GM18519 (cell line): Measurements from ENCODE around the gene SGO2.

Experiments used
- ATAC-seq: cut with Tn5 transposase; IDR thresholded peaks from one replicate; pipeline ENCODE4 v1.9.1; 2021; ENCODE audit warnings: mild to moderate bottlenecking, moderate library complexity; ENCODE audit not compliant: unreplicated experiment, low FRiP score

SGO2 gene

GRCh38 chr2:200592406-200593075 is 66.5 kb downstream of the SGO2 start:
- ATAC-seq, result no peak

- ATAC-seq, result no peak
These were observed 67.9 kb downstream of the SGO2 start for GRCh38 chr2:200593905-200594304.

- no peak for ATAC-seq
These were observed 69.9 kb downstream of the SGO2 start for GRCh38 chr2:200595913-200596312.

GRCh38 chr2:200596774-200597570 is 71.0 kb downstream of the SGO2 start:
- no peak for ATAC-seq

- no peak for ATAC-seq
These were observed 73.2 kb downstream of the SGO2 start for GRCh38 chr2:200599206-200599605.

- no peak for ATAC-seq
These were observed 74.7 kb downstream of the SGO2 start for GRCh38 chr2:200600549-200601225.

GRCh38 chr2:200602584-200602983 is 76.6 kb downstream of the SGO2 start:
- ATAC-seq, result no peak

GRCh38 chr2:200603972-200604371 is 78.0 kb downstream of the SGO2 start:
- no peak for ATAC-seq

GRCh38 chr2:200604571-200605255 is 78.7 kb downstream of the SGO2 start:
- no peak for ATAC-seq

- no peak for ATAC-seq
These were observed 82.5 kb downstream of the SGO2 start for GRCh38 chr2:200608341-200609027.

GRCh38 chr2:200609028-200609614 is 83.1 kb downstream of the SGO2 start:
- ATAC-seq, result no peak

GRCh38 chr2:200610217-200610616 is 84.2 kb downstream of the SGO2 start:
- peak; percentile 61 for ATAC-seq

GRCh38 chr2:200613692-200614091 is 87.7 kb downstream of the SGO2 start:
- ATAC-seq, result no peak

GRCh38 chr2:200614249-200614648 is 88.2 kb downstream of the SGO2 start:
- no peak for ATAC-seq

GRCh38 chr2:200615247-200615646 is 89.2 kb downstream of the SGO2 start:
- no peak for ATAC-seq

- no peak for ATAC-seq
These were observed 90.2 kb downstream of the SGO2 start for GRCh38 chr2:200616193-200616592.

GRCh38 chr2:200616656-200617055 is 90.6 kb downstream of the SGO2 start:
- ATAC-seq, result no peak

- ATAC-seq, result no peak
These were observed 91.4 kb downstream of the SGO2 start for GRCh38 chr2:200617156-200618053.

- no peak for ATAC-seq
These were observed 92.0 kb downstream of the SGO2 start for GRCh38 chr2:200618054-200618419.
